ENCODE measurements around the gene ZNF45. TPM values are rescaled to one million over a fixed set of nuclear protein-coding genes. Genes with fewer than 3 reads are reported as not detected.

Gene ZNF45
- polyA plus RNA-seq, 3 donors = 2.1 to 6.3 (median 6.0) TPM

DNA sequence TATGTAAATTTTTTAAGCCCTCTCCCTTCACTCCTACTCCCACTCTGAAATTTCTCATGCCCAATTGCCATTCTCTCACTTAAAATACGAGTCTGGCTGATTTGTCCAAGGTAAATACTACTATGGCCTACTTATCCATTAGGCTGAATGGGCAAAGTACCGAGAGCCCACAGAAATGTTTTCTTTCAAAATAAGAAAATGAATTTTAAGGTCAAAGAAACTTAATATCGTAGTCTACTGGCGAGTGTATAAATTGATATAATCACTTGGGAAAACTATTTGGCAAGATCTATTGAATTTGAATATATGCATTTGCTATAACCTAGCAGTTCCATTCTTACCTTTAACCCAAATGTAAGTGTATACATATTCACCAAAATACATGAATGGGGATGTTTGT is 32.7 kb downstream of the ZNF45 start:
- H3K27me3 ChIP-seq (ENCODE audit: control insufficient read depth in 2 of 2, insufficient read depth in 2 of 2, low read length in 2 of 2) = no peaks in the 10 kb centered on the region

DNA sequence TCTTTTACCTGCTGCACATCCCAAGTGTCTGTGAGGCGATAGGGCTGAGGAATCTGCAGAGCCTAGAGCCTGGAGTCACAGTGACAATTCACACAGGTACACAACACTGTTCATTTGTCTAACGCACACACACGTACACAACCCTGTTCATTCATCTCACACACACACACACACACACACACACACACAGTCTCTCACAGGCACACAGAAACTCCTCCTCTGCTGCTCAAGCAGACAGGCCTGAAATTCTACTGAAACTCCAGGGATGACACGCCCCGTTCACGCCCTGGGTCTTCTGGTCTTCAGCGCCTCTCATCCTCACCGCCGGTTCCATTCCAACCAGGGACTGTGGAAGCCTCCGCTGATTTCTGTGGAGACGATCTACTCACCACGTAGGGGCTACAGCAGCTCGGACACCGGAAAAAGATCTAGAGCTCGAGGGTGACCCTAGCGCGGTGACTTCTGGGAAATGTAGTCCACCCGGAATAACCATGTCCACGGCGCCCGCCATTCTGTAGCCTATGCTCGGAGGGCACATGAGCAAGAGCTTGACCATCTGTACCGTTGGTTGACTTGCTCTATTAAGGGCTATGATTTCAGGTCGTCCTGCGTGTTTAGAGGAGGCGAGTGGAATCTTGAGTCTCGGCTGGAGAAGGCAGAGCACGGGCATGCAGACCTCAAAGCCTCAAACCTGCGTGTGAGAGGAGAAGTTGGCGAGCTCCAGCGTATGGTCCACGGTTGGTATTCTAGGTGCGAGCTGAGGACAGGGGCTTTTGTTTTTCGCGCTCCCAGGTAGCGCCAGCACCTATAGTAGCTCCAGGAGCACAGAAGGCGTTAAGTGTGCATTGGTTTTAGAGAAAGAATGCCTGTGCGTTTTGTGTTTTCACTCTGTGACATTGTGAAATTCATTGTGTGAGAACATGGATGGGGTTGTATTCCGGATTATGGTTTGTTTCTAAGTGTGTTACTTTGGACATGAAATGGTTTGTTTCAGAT is 33.4 kb downstream of the ZNF45 start:
- Mint-ChIP-seq H3K4me3 (peak overlapping the region; percentile 90 to 97), H3K27ac (peak overlapping the region in 6 of 7 donors; percentile 44 to 85 (median 78)), H3K36me3 (peaks cover 6 to 22% of the 10 kb centered on the region in 2 donors), H3K9me3 (peaks cover 50 to 90% (median 70%) of the 10 kb centered on the region in 7 donors), H3K4me1 (peaks cover 16% of the 10 kb centered on the region), H3K27me3 (ENCODE audit: low read depth in 3 of 3) (peaks cover 0 to 2% (median 1%) of the 10 kb centered on the region in 3 donors)
- peak overlapping the region; percentile 50 for H3K9ac ChIP-seq (ENCODE audit: insufficient read depth, low read length, poor library complexity, severe bottlenecking)
- peak overlapping the region; percentile 81 for H3K4me2 ChIP-seq (replicated peaks; ENCODE audit: extremely low read depth, low read length, poor library complexity, severe bottlenecking)
- H4K20me1 ChIP-seq (ENCODE audit: insufficient read depth, low read length) = no peaks in the 10 kb centered on the region
- 17% methylated on average over 38 of the region's 39 CpGs for WGBS (ENCODE audit: insufficient coverage)
- intact Hi-C loops (cut with micrococcal nuclease) = loop anchor here in 1 of 2 donors (5.0 kb wide), 2 partner anchors 36 to 51 kb away; partner anchors contain the start of genes ZNF221 and ZNF45
- peaks cover 12 to 13% of the 10 kb centered on the region in 2 donors for H3K4me1 ChIP-seq (ENCODE audit: control insufficient read depth in 1 of 2, insufficient read depth in 2 of 2, low read length in 2 of 2)
- H3K27me3 ChIP-seq (ENCODE audit: control insufficient read depth in 2 of 2, insufficient read depth in 2 of 2, low read length in 2 of 2) = no peaks in the 10 kb centered on the region
- no peaks in the 10 kb centered on the region for H3K79me2 ChIP-seq (ENCODE audit: insufficient read depth, low read length)
- peak overlapping the region; percentile 100 for H2AFZ ChIP-seq (ENCODE audit: insufficient read depth, low read depth, low read length, poor library complexity, severe bottlenecking)
- H3K27ac ChIP-seq (ENCODE audit: low read depth in 1 of 2, low read length in 2 of 2) = peak overlapping the region in 1 of 2 donors; percentile 57
- TF ChIP-seq, protein P1, sequence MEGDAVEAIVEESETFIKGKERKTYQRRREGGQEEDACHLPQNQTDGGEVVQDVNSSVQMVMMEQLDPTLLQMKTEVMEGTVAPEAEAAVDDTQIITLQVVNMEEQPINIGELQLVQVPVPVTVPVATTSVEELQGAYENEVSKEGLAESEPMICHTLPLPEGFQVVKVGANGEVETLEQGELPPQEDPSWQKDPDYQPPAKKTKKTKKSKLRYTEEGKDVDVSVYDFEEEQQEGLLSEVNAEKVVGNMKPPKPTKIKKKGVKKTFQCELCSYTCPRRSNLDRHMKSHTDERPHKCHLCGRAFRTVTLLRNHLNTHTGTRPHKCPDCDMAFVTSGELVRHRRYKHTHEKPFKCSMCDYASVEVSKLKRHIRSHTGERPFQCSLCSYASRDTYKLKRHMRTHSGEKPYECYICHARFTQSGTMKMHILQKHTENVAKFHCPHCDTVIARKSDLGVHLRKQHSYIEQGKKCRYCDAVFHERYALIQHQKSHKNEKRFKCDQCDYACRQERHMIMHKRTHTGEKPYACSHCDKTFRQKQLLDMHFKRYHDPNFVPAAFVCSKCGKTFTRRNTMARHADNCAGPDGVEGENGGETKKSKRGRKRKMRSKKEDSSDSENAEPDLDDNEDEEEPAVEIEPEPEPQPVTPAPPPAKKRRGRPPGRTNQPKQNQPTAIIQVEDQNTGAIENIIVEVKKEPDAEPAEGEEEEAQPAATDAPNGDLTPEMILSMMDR (IDR thresholded peaks at IDR 0.05) = no peak
- H3K36me3 ChIP-seq (replicated peaks in 1 of 2; ENCODE audit: control insufficient read depth in 1 of 2, insufficient read depth in 2 of 2, low read length in 2 of 2) = no peaks in the 10 kb centered on the region
- H3K4me3 ChIP-seq (replicated peaks in 1 of 3; ENCODE audit: low read depth in 2 of 3, low read length in 3 of 3) = peak overlapping the region; percentile 47 to 85 (median 82)
- peak; percentile 51 to 72 (median 69) for DNase-seq
- peaks cover 43 to 81% of the 10 kb centered on the region in 2 donors for H3K9me3 ChIP-seq (replicated peaks in 1 of 2; ENCODE audit: control insufficient read depth in 1 of 2, insufficient read depth in 1 of 2, low read length in 2 of 2)

More for the DNA sequence above, 32.7 kb downstream of the ZNF45 start:
- no peaks in the 10 kb centered on the region for H3K36me3 ChIP-seq (replicated peaks in 1 of 2; ENCODE audit: control insufficient read depth in 1 of 2, insufficient read depth in 2 of 2, low read length in 2 of 2)
- no peak overlapping the region for H3K27ac ChIP-seq (ENCODE audit: low read depth in 1 of 2, low read length in 2 of 2)
- Mint-ChIP-seq H3K4me3 (peak overlapping the region; percentile 90 to 97), H3K27me3 (ENCODE audit: low read depth in 3 of 3) (peaks cover 0 to 2% (median 1%) of the 10 kb centered on the region in 3 donors), H3K4me1 (peaks cover 16% of the 10 kb centered on the region), H3K9me3 (peaks cover 51 to 92% (median 71%) of the 10 kb centered on the region in 7 donors), H3K27ac (no peak overlapping the region), H3K36me3 (peaks cover 6 to 22% of the 10 kb centered on the region in 2 donors)
- no CpG with 5 or more reads among the region's 4 CpGs for WGBS (ENCODE audit: insufficient coverage)
- H3K9ac ChIP-seq (ENCODE audit: insufficient read depth, low read length, poor library complexity, severe bottlenecking) = no peak overlapping the region
- intact Hi-C loops (cut with micrococcal nuclease) = loop anchor here in 1 of 2 donors (5.0 kb wide), 2 partner anchors 35 to 50 kb away; partner anchors contain the start of genes ZNF221 and ZNF45
- H3K9me3 ChIP-seq (replicated peaks in 1 of 2; ENCODE audit: control insufficient read depth in 1 of 2, insufficient read depth in 1 of 2, low read length in 2 of 2) = peaks cover 41 to 82% of the 10 kb centered on the region in 2 donors
- peaks cover 12 to 13% of the 10 kb centered on the region in 2 donors for H3K4me1 ChIP-seq (ENCODE audit: control insufficient read depth in 1 of 2, insufficient read depth in 2 of 2, low read length in 2 of 2)
- no peaks in the 10 kb centered on the region for H4K20me1 ChIP-seq (ENCODE audit: insufficient read depth, low read length)
- H2AFZ ChIP-seq (ENCODE audit: insufficient read depth, low read depth, low read length, poor library complexity, severe bottlenecking) = peak overlapping the region; percentile 100
- peak overlapping the region in 1 of 3 experiments; percentile 85 for H3K4me3 ChIP-seq (replicated peaks in 1 of 3; ENCODE audit: low read depth in 2 of 3, low read length in 3 of 3)
- H3K4me2 ChIP-seq (replicated peaks; ENCODE audit: extremely low read depth, low read length, poor library complexity, severe bottlenecking) = peak overlapping the region; percentile 81
- no peaks in the 10 kb centered on the region for H3K79me2 ChIP-seq (ENCODE audit: insufficient read depth, low read length)
- no peak for DNase-seq
- TF ChIP-seq, protein P1 (IDR thresholded peaks at IDR 0.05) = no peak

All from CD14-positive monocyte (primary cell).